Vagina (tissue), 2 donors: ENCODE data around the gene WNK2.

Experiments used
- POLR2A ChIP-seq, 2 donors: fragments of 450-650 bp; IDR thresholded peaks; one replicate each; pipeline ENCODE4 v1.6.1; 2017; ENCODE audit warnings: antibody characterized with exemption in 2 of 2, mild to moderate bottlenecking in 2 of 2, moderate library complexity in 2 of 2
- POLR2AphosphoS5 ChIP-seq, 2 donors: sonication (generic); formaldehyde crosslinking; IDR thresholded peaks; one replicate each; pipeline ENCODE4 v1.9.0; 2017; ENCODE audit warnings: antibody characterized with exemption in 2 of 2, mild to moderate bottlenecking in 2 of 2, low read depth in 1 of 2; ENCODE audit not compliant: insufficient read depth in 1 of 2
- TF ChIP-seq, protein P1 (sequence below), 3 experiments: fragments of 450-650 bp in 2 of 3; fragments of 200-600 bp in 1 of 3; sonication (generic) in 1 of 3; IDR thresholded peaks; one replicate each; pipeline ENCODE4 v1.5.1; 2017 to 2019; ENCODE audit warnings: antibody characterized with exemption in 3 of 3, mild to moderate bottlenecking in 2 of 3, moderate library complexity in 2 of 3

DNA sequence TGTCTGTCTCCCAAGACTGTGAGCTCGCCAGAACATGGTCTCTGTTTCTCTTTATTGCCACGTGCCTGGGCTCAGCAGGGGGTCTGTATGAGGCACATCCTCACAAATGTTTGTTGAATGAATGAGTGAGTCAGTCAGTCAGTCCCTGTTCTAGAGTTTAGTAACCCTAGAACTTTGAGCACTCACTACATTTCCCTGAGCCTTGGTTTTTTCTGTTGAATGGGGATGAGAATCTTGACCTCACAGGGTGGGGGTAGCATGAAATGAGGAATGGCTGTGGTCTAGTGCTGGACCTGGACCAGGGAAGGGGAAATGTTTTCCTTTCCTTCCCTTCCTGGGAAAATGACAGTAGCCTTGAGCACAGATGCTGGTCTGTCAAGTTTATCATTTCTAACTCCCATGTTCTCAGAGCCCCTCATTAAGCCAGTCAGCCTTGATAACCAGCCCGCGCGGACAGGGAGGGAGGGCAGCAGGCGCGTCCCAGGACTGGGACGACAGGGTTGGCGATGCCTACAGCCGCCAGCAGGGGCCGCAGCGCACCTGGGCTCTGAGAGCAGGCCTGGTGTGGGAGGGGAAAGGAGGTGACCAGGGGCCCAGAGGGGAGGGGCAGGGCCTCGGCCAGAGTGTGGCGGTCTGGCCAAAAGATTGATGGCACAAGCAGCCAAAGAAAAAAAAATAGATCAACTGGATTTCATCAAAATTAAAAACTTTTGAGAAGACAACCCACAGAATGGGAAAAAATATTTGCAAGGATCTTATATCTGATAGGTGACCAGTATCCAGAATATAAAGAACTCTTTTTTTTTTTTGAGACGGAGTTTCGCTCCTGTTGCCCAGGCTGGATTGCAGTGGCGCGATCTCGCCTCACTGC lies 24.1 kb upstream of the WNK2 start:
- TF ChIP-seq POLR2A (IDR thresholded peaks at IDR 0.05), result no peak
- peak in 1 of 2 donors; percentile 24 for TF ChIP-seq POLR2AphosphoS5 (IDR thresholded peaks at IDR 0.05; ENCODE audit: insufficient read depth in 1 of 2, low read depth in 1 of 2)
- TF ChIP-seq, protein P1, sequence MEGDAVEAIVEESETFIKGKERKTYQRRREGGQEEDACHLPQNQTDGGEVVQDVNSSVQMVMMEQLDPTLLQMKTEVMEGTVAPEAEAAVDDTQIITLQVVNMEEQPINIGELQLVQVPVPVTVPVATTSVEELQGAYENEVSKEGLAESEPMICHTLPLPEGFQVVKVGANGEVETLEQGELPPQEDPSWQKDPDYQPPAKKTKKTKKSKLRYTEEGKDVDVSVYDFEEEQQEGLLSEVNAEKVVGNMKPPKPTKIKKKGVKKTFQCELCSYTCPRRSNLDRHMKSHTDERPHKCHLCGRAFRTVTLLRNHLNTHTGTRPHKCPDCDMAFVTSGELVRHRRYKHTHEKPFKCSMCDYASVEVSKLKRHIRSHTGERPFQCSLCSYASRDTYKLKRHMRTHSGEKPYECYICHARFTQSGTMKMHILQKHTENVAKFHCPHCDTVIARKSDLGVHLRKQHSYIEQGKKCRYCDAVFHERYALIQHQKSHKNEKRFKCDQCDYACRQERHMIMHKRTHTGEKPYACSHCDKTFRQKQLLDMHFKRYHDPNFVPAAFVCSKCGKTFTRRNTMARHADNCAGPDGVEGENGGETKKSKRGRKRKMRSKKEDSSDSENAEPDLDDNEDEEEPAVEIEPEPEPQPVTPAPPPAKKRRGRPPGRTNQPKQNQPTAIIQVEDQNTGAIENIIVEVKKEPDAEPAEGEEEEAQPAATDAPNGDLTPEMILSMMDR (IDR thresholded peaks at IDR 0.05), result peak; percentile 91 to 97 (median 95)
